HepG2 (cell line): Measurements from ENCODE around the gene CCM2.

Source experiments
- AFF4 ChIP-seq: sonication (generic); formaldehyde crosslinking; IDR thresholded peaks from 2 replicates; pipeline ENCODE4 v1.4.0; 2020; ENCODE audit warnings: missing genetic modification reagents
- CTCF ChIP-seq: sonication (generic); formaldehyde crosslinking; IDR thresholded peaks from 2 replicates; pipeline ENCODE4 v1.5.0; 2020; ENCODE audit warnings: mild to moderate bottlenecking, missing genetic modification reagents, moderate library complexity
- MTA1 ChIP-seq: sonication (generic); formaldehyde crosslinking; IDR thresholded peaks from 2 replicates; pipeline ENCODE4 v1.4.0; 2020; ENCODE audit warnings: missing genetic modification reagents, mild to moderate bottlenecking, borderline replicate concordance
- TEAD2 ChIP-seq: sonication (generic); formaldehyde crosslinking; IDR thresholded peaks from 2 replicates; pipeline ENCODE4 v1.9.0; 2021; ENCODE audit warnings: missing genetic modification reagents
- ZNF296 ChIP-seq: sonication (generic); formaldehyde crosslinking; conservative IDR thresholded peaks from 2 replicates; pipeline ENCODE4 v1.5.0; 2020; ENCODE audit warnings: mild to moderate bottlenecking, missing genetic modification reagents
- ZNF670 ChIP-seq: sonication (generic); formaldehyde crosslinking; IDR thresholded peaks from 2 replicates; pipeline ENCODE4 v1.8.0; 2022; ENCODE audit warnings: mild to moderate bottlenecking, missing genetic modification reagents, borderline replicate concordance
- ZNF704 ChIP-seq: sonication (generic); formaldehyde crosslinking; IDR thresholded peaks from 2 replicates; pipeline ENCODE4 v1.8.1; 2023; ENCODE audit warnings: mild to moderate bottlenecking, inconsistent platforms, moderate library complexity, missing genetic modification reagents, borderline replicate concordance
- ZSCAN12 ChIP-seq: sonication (generic); formaldehyde crosslinking; IDR thresholded peaks from 2 replicates; pipeline ENCODE4 v1.9.0; 2021; ENCODE audit warnings: mild to moderate bottlenecking, missing genetic modification reagents

DNA sequence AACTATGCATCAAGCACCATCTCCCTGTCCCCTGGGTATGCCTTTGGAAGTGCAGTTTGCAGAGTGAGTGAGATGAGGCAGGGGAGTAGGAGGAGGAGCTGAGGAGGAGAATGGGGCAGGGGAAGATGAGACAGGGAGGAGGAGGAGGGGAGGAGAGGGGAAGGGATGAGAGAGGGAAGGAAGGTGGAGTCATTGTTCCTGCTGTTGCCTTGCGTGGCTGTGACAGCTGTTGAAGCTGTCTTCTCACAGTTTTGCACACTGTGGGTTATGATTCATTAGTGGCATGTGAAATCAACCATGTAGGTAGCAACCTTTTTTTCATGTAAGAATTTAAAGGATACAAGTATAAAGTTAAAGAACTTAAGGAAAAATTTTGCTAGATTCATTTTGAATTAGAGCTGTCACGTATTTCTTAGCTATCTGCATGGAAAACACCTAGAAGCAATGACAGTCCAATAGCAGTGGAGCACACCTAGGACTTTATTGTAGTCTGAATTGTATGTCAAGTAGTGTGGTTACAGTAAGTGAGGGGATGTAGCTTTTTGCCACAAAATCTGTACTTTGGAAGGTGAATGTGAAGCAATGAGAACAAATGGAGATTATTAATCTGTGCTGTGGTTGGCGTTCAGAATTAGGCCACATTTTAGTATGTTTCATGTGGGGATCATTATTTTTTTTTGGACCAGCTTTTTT, 21.7 kb downstream of the CCM2 start:
- no peak for TF ChIP-seq TEAD2 (CRISPR knock-in tag)
- TF ChIP-seq CTCF (CRISPR knock-in tag) = no peak
- no peak for TF ChIP-seq MTA1
- no peak for TF ChIP-seq ZNF670
- TF ChIP-seq ZSCAN12 (CRISPR knock-in tag) = no peak
- no peak for TF ChIP-seq AFF4 (CRISPR knock-in tag)
- no peak for TF ChIP-seq ZNF704 (CRISPR knock-in tag)
- TF ChIP-seq ZNF296 = no peak
